ENCODE results near the gene SRPK3.
"Not testable (repeated sequence)": the region's sequence is repeated elsewhere in the genome, so short reads cannot be mapped to it uniquely, and the experiment has no call there.

SRPK3 gene

GRCh38 chrX:153780678-153781427 is at the start of gene SRPK3:
Gene SRPK3, plus strand, starts transcription at chrX:153781041. Its CDS starts 46 bp downstream, at chrX:153781087.
- DNase-seq: no peak

- no peak for DNase-seq
Observed at GRCh38 chrX:153731117-153731844, 49.6 kb upstream of the SRPK3 start.

GRCh38 chrX:153731845-153732215 is 49.0 kb upstream of the SRPK3 start:
- no peak for DNase-seq

GRCh38 chrX:153732401-153732800 is 48.4 kb upstream of the SRPK3 start:
- no peak for DNase-seq

- no peak for DNase-seq
Observed at GRCh38 chrX:153733651-153734240, 47.1 kb upstream of the SRPK3 start.

- no peak for DNase-seq
Observed at GRCh38 chrX:153734871-153735270, 46.0 kb upstream of the SRPK3 start.

GRCh38 chrX:153735274-153735673 is 45.6 kb upstream of the SRPK3 start:
- DNase-seq: no peak

- DNase-seq: no peak
Observed at GRCh38 chrX:153736071-153736820, 44.6 kb upstream of the SRPK3 start.

- no peak for DNase-seq
Observed at GRCh38 chrX:153736871-153737441, 43.9 kb upstream of the SRPK3 start.

GRCh38 chrX:153738056-153738605 is 42.7 kb upstream of the SRPK3 start:
- no peak for DNase-seq

- no peak for DNase-seq
Observed at GRCh38 chrX:153739754-153740486, 40.9 kb upstream of the SRPK3 start.

GRCh38 chrX:153740631-153741222 is 40.1 kb upstream of the SRPK3 start:
- no peak for DNase-seq

GRCh38 chrX:153741446-153741845 is 39.4 kb upstream of the SRPK3 start:
- DNase-seq: no peak

GRCh38 chrX:153742111-153742510 is 38.7 kb upstream of the SRPK3 start:
- DNase-seq: not testable (repeated sequence)

- not testable (repeated sequence) for DNase-seq
Observed at GRCh38 chrX:153742796-153743467, 37.9 kb upstream of the SRPK3 start.

- not testable (repeated sequence) for DNase-seq
Observed at GRCh38 chrX:153743468-153744209, 37.2 kb upstream of the SRPK3 start.

GRCh38 chrX:153744210-153745066 is 36.4 kb upstream of the SRPK3 start:
- DNase-seq: no peak

- not testable (repeated sequence) for DNase-seq
Observed at GRCh38 chrX:153745067-153745433, 35.8 kb upstream of the SRPK3 start.

GRCh38 chrX:153746359-153746758 is 34.5 kb upstream of the SRPK3 start:
- no peak for DNase-seq
